ENCODE data around the gene PAQR7.

Gene PAQR7

GRCh38 chr1:25873120-25873519, 2.4 kb downstream of the PAQR7 start:
- DNase-seq (ENCODE audit: low read depth in 2 of 2): no peak

GRCh38 chr1:25872713-25873112, 2.8 kb downstream of the PAQR7 start:
- DNase-seq (ENCODE audit: low read depth in 2 of 2): no peak

DNA sequence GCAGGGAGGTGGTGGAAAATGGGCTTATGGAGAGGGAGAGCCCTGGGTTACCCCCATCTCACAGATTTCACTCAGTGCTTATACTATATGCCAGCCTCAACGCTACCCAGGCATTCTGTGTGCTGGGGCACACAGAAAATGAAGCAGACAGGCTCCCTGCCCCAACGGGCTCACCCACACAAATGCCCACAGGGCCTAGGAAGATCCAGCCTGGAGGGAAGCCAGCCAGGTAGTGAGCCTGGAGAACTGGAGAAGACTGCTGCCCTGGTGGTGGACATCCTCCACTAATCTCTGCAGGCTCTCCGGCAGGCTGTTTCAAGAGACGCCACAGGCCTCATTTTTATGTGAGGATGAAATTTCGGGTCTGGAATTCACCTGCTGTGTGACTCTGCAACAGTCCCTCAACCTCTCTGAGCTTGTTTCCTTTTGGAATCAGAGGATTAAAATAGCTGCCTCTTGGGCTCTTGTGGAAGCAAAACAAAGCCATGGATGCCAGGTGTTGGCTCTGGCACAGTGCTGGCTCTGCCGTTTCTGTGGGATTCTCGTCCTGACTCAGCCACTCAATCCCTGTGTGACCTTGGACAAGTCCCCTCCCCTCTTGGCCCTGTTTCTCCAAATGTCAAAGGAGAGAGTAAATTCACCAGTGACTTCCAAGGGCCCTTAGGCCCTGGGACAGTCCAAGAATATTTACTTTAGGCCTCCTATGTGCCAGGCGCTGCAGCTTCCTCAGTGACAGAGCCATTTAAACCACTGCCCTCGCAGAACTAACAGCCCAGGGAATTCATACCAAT, 3.6 kb downstream of the PAQR7 start:
- no peak for DNase-seq (ENCODE audit: low read depth in 2 of 2)

DNA sequence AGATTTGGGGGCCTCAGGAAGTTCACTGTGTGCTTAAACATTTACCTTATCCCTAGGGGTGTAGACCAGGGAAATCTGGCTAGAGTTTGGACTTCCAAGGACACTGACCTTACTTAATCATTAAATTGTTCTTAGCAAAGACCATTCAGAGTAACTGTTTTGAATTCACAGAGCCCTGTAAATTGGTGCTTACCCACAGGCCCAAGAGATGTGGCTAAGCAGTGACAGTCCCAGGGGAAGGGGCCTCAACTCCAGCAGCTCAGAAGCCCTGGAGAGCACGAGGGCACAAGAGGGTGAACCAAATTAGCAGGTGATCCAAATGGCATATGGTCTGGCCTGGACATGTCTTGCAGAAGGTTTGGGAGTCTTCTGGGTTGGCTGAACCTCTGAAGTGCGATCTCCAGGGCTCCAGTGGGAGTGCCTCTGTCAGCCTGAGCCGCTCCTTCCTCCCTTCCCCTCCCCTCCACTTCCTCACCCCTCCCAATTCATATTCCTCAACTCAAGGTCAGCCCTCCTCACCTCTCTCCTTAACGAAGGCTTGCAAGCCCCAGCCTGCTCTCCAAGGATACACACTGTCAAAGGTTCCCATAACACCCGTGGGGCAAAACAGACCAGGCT, 4.3 kb downstream of the PAQR7 start:
- DNase-seq (ENCODE audit: low read depth in 2 of 2): no peak

GRCh38 chr1:25870614-25871013, 4.9 kb downstream of the PAQR7 start:
- no peak for DNase-seq (ENCODE audit: low read depth in 2 of 2)

- DNase-seq (ENCODE audit: low read depth in 2 of 2): no peak
Observed at GRCh38 chr1:25869909-25870606, 5.5 kb downstream of the PAQR7 start.

DNA sequence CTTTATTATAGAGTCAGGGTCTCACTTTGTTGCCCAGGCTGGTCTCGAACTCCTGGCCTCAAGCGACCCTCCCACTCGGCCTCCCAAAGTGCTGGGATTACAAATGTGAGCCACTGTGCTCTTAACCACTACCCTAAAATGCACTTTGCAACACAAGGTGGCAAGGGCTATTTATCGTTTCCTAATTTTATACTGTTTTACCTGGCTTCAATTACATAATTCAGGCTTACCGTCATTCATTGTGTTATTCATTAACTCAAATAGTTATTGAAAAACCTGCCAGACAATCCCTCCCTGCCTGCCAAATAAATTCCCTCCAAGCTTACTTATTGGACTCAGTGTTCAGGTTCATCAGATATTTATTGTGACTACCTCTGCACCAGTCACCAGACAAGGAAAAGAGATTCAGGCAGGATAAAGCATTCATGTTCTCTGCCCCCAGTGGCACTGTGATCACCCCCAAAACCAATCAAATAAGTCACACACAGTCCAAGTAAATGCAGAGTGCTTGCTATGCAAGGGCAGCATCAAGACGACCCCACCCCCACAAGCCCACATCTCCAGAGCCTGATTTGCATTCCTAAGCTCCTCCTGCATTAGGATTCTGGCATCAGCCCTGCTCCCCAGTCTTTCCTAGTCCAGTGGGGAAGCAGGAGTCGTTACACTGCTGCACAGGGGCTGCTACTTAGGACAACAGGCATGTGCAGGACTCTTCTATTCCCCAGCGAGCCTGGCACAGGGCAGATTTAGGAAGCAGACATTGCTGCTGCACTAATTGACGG, 8.1 kb downstream of the PAQR7 start:
- no peak for DNase-seq (ENCODE audit: low read depth in 2 of 2)

DNA sequence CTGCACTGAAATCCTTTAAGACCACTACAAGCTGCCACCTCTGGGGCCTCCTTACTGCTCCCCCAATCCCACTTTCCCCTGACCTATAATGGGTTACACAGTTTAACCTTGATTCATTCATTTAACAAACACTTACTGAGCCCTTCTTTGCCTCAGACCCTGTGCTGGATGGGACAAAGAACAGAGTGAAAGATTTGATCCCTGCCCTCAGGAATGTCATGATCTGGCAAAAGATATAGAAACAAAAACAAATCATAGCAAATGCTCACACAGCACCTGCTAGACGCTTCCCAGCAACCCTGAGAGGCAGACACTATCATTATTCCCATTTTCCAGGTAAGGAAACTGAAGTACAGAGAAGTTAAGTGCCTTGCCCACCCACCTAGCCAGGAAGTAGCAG, 9.2 kb downstream of the PAQR7 start:
- no peak for DNase-seq (ENCODE audit: low read depth in 2 of 2)

- no peak for DNase-seq (ENCODE audit: low read depth in 2 of 2)
Observed at GRCh38 chr1:25864434-25864833, 11.1 kb downstream of the PAQR7 start.

DNA sequence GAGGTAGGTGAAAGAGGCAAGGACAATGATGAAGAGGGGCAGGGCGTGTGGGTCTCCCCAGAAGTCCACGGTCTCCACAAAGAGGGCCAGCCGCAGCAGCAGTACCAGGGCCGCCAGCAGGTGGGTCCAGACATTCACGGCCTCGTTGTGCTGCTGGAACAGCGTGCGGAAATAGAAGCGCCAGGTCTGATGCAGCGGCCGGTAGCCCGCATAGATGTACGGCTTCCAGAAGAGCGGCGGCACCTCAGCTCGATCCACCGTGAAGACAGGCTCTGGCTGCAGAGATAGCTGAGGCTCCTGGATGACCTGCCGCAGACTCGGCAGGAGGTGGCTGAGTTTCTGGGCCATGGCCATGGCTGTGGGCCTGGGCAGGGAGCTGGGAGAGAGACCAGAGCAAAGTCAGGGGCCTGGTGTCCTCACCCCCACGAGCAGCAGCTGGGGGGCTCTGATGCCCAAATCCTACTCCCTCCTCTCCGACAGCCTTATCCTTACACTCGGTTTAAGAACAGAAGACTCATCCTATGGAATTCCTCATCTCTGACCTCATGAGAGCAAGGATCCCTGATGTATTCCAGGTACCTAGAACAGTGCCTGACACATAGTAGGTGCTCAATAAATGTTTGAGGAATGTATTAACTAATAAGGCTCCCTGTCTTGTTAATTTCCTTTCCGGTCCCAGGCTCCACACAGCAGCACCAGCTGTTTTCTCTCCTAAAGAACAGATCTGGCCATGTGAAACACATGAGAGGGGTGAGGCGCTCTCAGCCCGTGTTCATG, 11.8 kb downstream of the PAQR7 start:
- DNase-seq (ENCODE audit: low read depth in 2 of 2): no peak

- no peak for DNase-seq (ENCODE audit: low read depth in 2 of 2)
Observed at GRCh38 chr1:25862785-25863485, 12.6 kb downstream of the PAQR7 start.

GRCh38 chr1:25861316-25862286, 13.9 kb downstream of the PAQR7 start:
- no peak for DNase-seq (ENCODE audit: low read depth in 2 of 2)

DNA sequence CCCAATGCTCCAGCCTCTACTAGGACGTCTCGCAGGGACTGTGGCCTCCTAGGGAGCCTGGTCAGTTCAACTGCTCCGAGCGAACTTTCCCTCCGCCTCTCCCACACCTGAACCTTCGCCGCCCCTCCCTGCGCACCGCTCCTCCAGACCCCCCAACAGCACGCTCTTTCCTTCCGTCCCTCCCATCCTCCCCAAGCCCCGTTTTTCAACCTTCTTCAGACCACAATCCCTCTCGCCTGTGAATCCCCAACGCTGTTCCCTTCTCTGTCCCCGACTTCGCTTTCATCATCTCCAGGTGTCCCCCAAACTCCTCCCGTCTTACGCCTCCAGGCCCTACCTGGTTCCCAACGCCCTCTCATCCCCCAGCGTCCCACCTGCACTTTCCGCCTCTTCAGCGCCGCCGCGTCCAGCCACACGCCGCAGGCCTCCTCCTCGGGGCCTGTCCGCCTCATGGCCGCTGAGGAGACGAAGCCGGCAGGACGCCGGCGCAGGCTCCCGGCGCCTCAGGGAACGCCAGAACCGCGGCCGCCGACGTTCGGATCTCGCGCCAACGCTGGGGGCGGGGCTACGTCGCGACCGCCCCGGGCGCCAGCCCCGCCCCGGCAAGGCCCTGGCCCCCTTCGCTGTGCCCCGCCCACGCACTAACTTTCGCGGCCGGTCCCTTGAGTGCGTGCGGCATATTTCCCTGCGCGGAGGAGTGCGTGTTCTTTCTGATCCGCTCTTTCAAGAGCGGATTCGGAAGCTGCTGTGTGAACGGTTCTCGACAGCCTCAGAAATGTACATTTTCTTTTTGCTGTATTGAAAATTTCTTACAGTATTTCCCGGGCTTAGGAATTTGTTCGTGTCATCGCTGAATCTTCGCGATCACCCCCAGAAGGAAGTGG, 16.4 kb downstream of the PAQR7 start, which contains the start of gene AUNIP:
Gene AUNIP, minus strand, starts transcription at position 552 of the 884 bp plus-strand sequence. Its CDS starts 100 bp downstream, at position 452.
- DNase-seq (ENCODE audit: low read depth in 2 of 2): peak; percentile 84 to 89

- no peak for DNase-seq (ENCODE audit: low read depth in 2 of 2)
Observed at GRCh38 chr1:25858494-25858893, 17.0 kb downstream of the PAQR7 start.

- no peak for DNase-seq (ENCODE audit: low read depth in 2 of 2)
Observed at GRCh38 chr1:25856856-25857255, 18.7 kb downstream of the PAQR7 start.

GRCh38 chr1:25854554-25854953, 21.0 kb downstream of the PAQR7 start:
- DNase-seq (ENCODE audit: low read depth in 2 of 2): no peak

- DNase-seq (ENCODE audit: low read depth in 2 of 2): no peak
Observed at GRCh38 chr1:25848531-25848930, 27.0 kb downstream of the PAQR7 start.

- DNase-seq (ENCODE audit: low read depth in 2 of 2): no peak
Observed at GRCh38 chr1:25847929-25848328, 27.6 kb downstream of the PAQR7 start.

All from stimulated activated CD4-positive, alpha-beta T cell treated with anti-CD3 and anti-CD28 coated beads, Interleukin-15, amount 100 ng/mL, for 48 hours (primary cell).